Esophagus squamous epithelium (tissue), 4 donors: ENCODE results near the gene CINP.

Experiments
- POLR2A ChIP-seq, 4 donors: fragments of 450-650 bp; IDR thresholded peaks; one replicate each; pipeline ENCODE4 v1.6.1; 2017; ENCODE audit warnings: antibody characterized with exemption in 4 of 4, mild to moderate bottlenecking in 4 of 4, moderate library complexity in 3 of 4
- TF ChIP-seq, protein P1 (sequence below), 6 experiments: fragments of 450-650 bp in 4 of 6; fragments of 200-600 bp in 2 of 6; sonication (generic) in 2 of 6; IDR thresholded peaks; one replicate each; pipeline ENCODE4 v1.5.1; 2016 to 2019; ENCODE audit warnings: antibody characterized with exemption in 6 of 6, mild to moderate bottlenecking in 4 of 6, moderate library complexity in 4 of 6

DNA sequence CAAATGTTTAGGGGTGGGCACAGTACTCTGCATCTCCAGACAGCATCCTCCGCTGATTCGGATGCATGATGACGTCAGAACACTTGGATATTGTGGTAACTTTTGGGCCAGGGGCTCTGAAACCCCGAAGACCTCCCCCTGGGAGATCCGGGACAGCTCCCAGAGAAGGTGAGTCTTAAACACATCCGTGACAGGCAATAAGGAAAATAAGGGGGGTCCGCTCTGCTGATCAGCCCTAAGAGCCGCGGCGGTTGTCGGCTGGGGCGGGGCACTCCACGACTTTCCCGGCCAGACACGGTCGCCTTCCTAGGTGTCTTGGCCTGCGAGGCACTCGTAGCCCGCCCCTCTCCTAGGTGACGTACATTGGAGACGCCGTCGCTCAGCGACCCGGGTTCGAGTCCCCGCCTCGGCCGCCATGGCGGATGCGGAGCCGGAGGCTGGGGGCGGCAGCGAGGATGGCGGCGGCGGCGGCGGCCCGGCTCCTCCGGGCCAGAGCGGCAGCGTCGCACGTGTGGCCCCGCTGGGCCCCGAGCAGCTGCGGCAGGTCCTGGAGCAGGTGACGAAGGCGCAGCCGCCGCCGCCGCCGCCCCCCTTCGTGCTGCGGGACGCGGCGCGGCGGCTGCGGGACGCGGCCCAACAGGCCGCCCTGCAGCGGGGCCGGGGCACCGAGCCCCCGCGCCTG is 43.2 kb downstream of the CINP start, which contains the start of gene ZNF839:
- TF ChIP-seq, protein P1, sequence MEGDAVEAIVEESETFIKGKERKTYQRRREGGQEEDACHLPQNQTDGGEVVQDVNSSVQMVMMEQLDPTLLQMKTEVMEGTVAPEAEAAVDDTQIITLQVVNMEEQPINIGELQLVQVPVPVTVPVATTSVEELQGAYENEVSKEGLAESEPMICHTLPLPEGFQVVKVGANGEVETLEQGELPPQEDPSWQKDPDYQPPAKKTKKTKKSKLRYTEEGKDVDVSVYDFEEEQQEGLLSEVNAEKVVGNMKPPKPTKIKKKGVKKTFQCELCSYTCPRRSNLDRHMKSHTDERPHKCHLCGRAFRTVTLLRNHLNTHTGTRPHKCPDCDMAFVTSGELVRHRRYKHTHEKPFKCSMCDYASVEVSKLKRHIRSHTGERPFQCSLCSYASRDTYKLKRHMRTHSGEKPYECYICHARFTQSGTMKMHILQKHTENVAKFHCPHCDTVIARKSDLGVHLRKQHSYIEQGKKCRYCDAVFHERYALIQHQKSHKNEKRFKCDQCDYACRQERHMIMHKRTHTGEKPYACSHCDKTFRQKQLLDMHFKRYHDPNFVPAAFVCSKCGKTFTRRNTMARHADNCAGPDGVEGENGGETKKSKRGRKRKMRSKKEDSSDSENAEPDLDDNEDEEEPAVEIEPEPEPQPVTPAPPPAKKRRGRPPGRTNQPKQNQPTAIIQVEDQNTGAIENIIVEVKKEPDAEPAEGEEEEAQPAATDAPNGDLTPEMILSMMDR (IDR thresholded peaks at IDR 0.05), result peak in 1 of 6 experiments; percentile 32
- TF ChIP-seq POLR2A (IDR thresholded peaks at IDR 0.05), result peak in 2 of 4 donors; percentile 32 to 49
